SK-N-SH treated with all-trans-retinoic acid at 6 μM for 48 hours (cell line): ENCODE measurements around the gene TEKT5.

Experiments
- CSDC2 ChIP-seq: fragments of 250-450 bp; sonication (Bioruptor Pico); IDR thresholded peaks from 2 replicates; pipeline ENCODE4 v1.5.0; 2020; ENCODE audit warnings: mild to moderate bottlenecking, moderate library complexity
- GLIS3 ChIP-seq: fragments of 250-450 bp; sonication (Bioruptor Pico); IDR thresholded peaks from 2 replicates; pipeline ENCODE4 v1.5.0; 2020; ENCODE audit warnings: mild to moderate bottlenecking, moderate library complexity
- PATZ1 ChIP-seq: fragments of 250-450 bp; sonication (Bioruptor Pico); IDR thresholded peaks from 2 replicates; pipeline ENCODE4 v1.8.0; 2020; ENCODE audit warnings: mild to moderate bottlenecking, moderate library complexity, borderline replicate concordance

- no peak for TF ChIP-seq GLIS3
- no peak for TF ChIP-seq CSDC2
- no peak for TF ChIP-seq PATZ1
These were observed 30.0 kb downstream of the TEKT5 start for GRCh38 chr16:10664720-10665126.
